ENCODE measurements around the gene TPD52L2. TPM values are rescaled to one million over a fixed set of nuclear protein-coding genes. Genes with fewer than 3 reads are reported as not detected.

The TPD52L2 gene
- total and polyA plus RNA-seq, 8 donors, result 82.6 to 116 (median 87.0) TPM

DNA sequence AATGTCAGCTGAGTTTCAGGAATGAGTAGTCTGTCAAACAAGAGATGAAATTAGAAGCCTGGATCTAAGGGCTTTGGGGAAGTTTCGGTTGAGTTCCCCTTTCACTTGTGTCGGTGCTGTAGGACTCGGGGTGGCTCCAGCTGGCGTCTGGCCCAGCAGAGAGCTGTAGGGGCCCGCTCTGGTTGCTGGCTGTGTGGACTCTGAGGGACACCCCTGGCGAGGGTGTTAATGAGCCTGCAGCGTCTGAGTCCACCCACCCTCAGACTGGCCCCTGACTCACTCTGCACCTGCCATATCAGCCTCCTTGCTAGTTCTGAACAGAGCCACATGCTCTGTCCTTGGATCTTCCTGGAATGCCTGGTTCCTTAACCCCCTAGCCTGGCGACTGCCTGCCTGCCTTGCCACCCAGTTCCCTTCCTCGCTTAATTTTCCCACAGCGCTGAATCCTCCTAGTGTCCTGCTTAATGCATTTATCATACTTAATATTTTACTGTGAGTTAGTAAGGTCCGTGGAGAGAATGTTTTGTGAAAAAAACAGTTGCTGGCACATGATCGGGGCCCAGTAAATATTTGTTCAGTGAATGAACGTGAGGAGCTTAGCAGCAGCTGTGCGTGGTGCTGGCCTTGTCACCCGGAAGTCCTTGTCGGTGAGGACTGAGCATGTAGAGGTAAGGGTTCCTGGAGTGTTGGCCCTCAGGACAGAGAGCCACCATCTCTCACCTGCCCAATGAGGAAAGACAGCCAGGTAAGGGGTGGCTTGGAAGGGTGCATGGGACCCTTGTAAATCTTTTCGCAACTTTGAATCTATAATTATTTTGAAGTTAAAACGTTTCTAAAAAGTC, 31.4 kb downstream of the TPD52L2 start:
- Histone ChIP-seq H3K4me1 (peaks cover 20 to 70% of the 10 kb centered on the region in 2 donors), H3K27ac (peak overlapping the region; percentile 75 to 96), H3K36me3 (peaks cover 0 to 21% of the 10 kb centered on the region in 2 donors), H3K27me3 (no peaks in the 10 kb centered on the region), H3K4me3 (peak overlapping the region; percentile 46 to 67), H3K9me3 (no peaks in the 10 kb centered on the region)
- ATAC-seq, result peak; percentile 59
- TF ChIP-seq, protein P1, sequence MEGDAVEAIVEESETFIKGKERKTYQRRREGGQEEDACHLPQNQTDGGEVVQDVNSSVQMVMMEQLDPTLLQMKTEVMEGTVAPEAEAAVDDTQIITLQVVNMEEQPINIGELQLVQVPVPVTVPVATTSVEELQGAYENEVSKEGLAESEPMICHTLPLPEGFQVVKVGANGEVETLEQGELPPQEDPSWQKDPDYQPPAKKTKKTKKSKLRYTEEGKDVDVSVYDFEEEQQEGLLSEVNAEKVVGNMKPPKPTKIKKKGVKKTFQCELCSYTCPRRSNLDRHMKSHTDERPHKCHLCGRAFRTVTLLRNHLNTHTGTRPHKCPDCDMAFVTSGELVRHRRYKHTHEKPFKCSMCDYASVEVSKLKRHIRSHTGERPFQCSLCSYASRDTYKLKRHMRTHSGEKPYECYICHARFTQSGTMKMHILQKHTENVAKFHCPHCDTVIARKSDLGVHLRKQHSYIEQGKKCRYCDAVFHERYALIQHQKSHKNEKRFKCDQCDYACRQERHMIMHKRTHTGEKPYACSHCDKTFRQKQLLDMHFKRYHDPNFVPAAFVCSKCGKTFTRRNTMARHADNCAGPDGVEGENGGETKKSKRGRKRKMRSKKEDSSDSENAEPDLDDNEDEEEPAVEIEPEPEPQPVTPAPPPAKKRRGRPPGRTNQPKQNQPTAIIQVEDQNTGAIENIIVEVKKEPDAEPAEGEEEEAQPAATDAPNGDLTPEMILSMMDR (IDR thresholded peaks at IDR 0.05), result no peak
- intact Hi-C loops (cut with DNase I), result no loop called here
- DNase-seq, result peak; percentile 29 to 87 (median 67)

DNA sequence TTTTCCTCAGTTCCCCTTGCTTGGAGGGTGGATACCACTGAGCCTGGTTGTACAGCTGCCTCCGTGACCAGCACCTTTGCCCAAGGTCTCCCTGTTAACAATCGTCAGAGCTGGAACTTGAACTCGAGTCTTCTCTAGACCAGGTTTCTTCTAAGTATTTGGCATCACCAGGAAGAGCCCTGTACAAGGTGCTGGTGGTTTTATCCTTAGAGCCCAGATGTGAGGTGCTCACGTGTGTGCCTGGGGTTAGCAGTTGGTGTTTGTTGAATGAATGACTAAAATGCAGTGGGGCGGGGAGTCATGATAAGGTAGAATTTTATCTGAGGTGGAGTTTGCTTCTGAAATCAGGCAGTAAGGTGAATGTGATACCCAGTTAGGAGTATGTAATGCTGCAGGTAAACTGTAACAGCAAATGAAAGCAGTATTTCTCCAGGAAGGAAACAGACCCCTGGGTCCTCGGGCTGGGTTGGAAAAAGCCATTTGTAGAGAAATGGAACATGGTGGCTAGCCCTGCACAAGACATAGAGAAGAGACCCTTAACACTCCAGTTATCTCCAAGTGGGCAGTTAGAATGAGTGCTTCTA, 33.0 kb downstream of the TPD52L2 start:
- peak overlapping the region in 1 of 2 donors; percentile 96 for H3K27ac ChIP-seq

DNA sequence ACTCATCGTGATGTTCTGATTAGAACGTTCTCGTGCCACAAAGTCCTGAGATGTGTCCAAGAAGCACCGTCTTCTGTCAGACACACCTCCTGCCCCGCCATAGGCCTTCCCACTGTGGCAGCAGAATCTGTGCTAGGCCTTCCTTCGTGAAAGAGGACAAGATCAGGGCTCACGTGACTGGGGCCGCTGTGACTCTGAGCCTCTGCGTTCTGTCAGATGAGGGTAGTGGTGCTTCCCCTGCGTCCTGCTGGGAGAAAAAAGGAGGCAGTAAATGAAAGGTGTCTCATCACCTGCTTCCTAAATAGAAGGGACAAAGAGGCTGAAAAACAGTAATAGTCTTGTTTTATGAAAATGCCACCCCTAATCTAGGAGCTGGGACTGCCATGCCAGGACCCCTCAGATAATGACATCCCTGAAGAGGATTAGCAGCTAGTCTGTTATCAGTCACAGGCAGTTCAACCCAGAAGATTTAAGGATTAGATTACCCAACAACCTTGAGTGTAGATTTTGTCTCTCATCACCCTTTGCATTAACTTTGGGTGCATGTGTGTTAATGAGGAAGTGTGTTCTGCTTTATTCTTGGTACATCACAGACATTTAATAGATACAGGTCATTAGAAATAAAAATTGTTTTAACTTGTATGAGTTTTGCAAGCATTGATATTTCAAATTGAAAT, 34.0 kb downstream of the TPD52L2 start:
- TF ChIP-seq, protein P1 (IDR thresholded peaks at IDR 0.05), result no peak
- H3K9me3 ChIP-seq, result no peaks in the 10 kb centered on the region
- peak in 2 of 4 donors; percentile 57 to 87 for DNase-seq
- intact Hi-C loops (cut with DNase I), result no loop called here
- ATAC-seq, result no peak
- peaks cover 20 to 88% of the 10 kb centered on the region in 2 donors for H3K4me1 ChIP-seq
- H3K27ac ChIP-seq, result peak overlapping the region in 1 of 2 donors; percentile 96
- no peaks in the 10 kb centered on the region for H3K27me3 ChIP-seq
- H3K36me3 ChIP-seq, result peaks cover 0 to 5% of the 10 kb centered on the region in 2 donors
- no peak overlapping the region for H3K4me3 ChIP-seq

More for the DNA sequence above, 33.0 kb downstream of the TPD52L2 start:
- TF ChIP-seq, protein P1 (IDR thresholded peaks at IDR 0.05), result no peak
- Histone ChIP-seq H3K36me3 (peaks cover 0 to 6% of the 10 kb centered on the region in 2 donors), H3K9me3 (no peaks in the 10 kb centered on the region), H3K27me3 (no peaks in the 10 kb centered on the region), H3K4me3 (no peak overlapping the region), H3K4me1 (peaks cover 20 to 85% of the 10 kb centered on the region in 2 donors)
- DNase-seq, result no peak
- intact Hi-C loops (cut with DNase I), result no loop called here
- no peak for ATAC-seq

DNA sequence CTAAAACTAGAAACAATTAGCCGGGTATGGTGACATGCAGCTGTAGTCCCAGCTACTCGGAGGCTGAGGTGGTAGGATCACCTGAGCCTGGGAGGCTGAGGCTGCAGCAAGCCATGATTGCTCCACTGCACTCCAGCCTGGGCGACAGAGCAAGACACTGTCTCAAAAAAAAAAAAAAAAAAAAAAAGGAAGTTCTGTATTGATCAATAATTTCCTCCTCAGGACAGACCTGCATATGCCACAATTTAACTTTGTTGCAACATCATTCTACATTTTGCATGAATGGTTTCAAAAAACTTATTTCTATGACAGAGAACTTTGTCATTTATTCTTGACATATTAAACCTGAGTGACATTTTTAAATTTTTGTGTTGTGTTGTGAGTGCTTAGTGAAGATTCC, 35.3 kb downstream of the TPD52L2 start:
- ATAC-seq, result no peak
- H3K27me3 ChIP-seq, result no peaks in the 10 kb centered on the region
- no peak overlapping the region for H3K4me3 ChIP-seq
- TF ChIP-seq, protein P1 (IDR thresholded peaks at IDR 0.05), result no peak
- peaks cover 20 to 95% of the 10 kb centered on the region in 2 donors for H3K4me1 ChIP-seq
- no peaks in the 10 kb centered on the region for H3K9me3 ChIP-seq
- no peak for DNase-seq
- intact Hi-C loops (cut with DNase I), result no loop called here
- H3K27ac ChIP-seq, result peak overlapping the region in 1 of 2 donors; percentile 96
- peaks cover 0 to 5% of the 10 kb centered on the region in 2 donors for H3K36me3 ChIP-seq
